Astrocyte (in vitro differentiated cells and primary cell): ENCODE measurements around the gene PNMA8A.

Experiments used
- EZH2 ChIP-seq: IDR thresholded peaks from 2 replicates; pipeline ENCODE4 v1.6.1; 2012; ENCODE audit warnings: mild to moderate bottlenecking, low read length, inconsistent platforms; ENCODE audit not compliant: insufficient read depth
- TF ChIP-seq, protein P1 (sequence below): IDR thresholded peaks from 2 replicates; pipeline ENCODE4 v1.5.1; 2011; ENCODE audit warnings: low read depth, mild to moderate bottlenecking, inconsistent platforms, low read length, moderate library complexity; ENCODE audit not compliant: insufficient read depth

DNA sequence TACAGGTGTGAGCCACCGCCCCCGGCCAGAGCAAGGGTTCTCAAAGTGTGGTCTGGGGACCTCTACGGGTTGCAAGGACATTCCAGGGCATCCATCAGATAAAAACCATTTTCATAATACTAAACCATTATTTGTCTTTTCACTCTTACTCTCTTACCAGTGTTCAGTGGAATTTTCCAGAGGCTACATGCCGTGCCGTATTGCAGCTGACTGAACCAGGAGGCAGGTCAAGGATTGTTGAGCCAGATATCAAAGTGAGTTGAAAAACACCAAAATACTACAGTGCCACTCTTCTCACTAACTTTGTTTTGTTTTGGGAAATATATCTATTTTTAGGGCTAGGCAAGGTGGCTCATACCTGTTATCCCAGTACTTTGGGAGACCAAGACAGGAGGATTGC, 31.5 kb upstream of the PNMA8A start:
- no peak for TF ChIP-seq EZH2
- TF ChIP-seq, protein P1, sequence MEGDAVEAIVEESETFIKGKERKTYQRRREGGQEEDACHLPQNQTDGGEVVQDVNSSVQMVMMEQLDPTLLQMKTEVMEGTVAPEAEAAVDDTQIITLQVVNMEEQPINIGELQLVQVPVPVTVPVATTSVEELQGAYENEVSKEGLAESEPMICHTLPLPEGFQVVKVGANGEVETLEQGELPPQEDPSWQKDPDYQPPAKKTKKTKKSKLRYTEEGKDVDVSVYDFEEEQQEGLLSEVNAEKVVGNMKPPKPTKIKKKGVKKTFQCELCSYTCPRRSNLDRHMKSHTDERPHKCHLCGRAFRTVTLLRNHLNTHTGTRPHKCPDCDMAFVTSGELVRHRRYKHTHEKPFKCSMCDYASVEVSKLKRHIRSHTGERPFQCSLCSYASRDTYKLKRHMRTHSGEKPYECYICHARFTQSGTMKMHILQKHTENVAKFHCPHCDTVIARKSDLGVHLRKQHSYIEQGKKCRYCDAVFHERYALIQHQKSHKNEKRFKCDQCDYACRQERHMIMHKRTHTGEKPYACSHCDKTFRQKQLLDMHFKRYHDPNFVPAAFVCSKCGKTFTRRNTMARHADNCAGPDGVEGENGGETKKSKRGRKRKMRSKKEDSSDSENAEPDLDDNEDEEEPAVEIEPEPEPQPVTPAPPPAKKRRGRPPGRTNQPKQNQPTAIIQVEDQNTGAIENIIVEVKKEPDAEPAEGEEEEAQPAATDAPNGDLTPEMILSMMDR, result no peak
